SHP77 (cell line): Measurements from ENCODE around the gene TIMM44.
"Not testable (repeated sequence)": the region's sequence is repeated elsewhere in the genome, so short reads cannot be mapped to it uniquely, and the experiment has no call there.

Experiments
- DNase-seq, 2 experiments: peaks; one replicate each; lab custom pipeline; 2025; lab: John Stamatoyannopoulos, UW

The TIMM44 gene

DNA sequence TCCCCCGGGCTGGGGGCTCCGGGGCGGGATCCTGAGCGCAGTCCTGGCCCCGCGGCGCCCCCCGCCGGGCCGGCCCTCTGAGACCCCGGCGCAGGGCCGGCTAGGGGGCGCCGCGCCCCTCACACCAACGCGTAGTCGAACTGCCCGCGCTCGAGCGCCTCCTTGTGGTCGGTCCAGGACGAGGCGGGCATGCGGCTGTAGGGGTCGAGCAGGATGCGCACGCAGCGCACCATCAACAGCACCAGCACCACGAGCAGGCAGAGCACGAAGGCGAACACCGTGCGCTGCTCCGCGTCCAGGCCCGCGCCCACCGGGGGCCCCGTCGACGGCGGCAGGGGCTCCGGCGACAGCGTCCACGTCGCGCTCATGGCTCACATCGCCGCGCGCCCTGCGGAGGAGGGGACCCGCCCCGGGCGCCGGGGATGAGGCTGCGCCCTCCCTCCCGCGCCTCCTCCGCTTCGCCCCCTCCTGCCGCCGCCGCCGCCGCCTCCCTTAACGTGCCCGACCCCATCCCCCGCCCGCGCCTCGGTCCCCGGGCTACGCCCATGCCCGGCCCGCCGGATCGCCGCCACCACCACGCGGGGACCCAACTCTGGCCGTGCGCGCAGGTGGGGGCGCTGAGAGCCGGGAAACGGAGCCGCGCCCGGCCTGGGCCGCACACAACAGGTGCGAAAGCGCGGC, 18.2 kb downstream of the TIMM44 start:
- DNase-seq: peak; percentile 53 to 68

- DNase-seq: no peak
Observed at GRCh38 chr19:7924651-7925170, 18.8 kb downstream of the TIMM44 start.

- no peak for DNase-seq
Observed at GRCh38 chr19:7924241-7924640, 19.2 kb downstream of the TIMM44 start.

GRCh38 chr19:7923295-7924191, 19.9 kb downstream of the TIMM44 start:
- no peak for DNase-seq

- no peak for DNase-seq
Observed at GRCh38 chr19:7922836-7923195, 20.6 kb downstream of the TIMM44 start.

GRCh38 chr19:7921967-7922835, 21.3 kb downstream of the TIMM44 start:
- DNase-seq: no peak

GRCh38 chr19:7921302-7921966, 22.0 kb downstream of the TIMM44 start:
- peak in 1 of 2 experiments; percentile 42 for DNase-seq

DNA sequence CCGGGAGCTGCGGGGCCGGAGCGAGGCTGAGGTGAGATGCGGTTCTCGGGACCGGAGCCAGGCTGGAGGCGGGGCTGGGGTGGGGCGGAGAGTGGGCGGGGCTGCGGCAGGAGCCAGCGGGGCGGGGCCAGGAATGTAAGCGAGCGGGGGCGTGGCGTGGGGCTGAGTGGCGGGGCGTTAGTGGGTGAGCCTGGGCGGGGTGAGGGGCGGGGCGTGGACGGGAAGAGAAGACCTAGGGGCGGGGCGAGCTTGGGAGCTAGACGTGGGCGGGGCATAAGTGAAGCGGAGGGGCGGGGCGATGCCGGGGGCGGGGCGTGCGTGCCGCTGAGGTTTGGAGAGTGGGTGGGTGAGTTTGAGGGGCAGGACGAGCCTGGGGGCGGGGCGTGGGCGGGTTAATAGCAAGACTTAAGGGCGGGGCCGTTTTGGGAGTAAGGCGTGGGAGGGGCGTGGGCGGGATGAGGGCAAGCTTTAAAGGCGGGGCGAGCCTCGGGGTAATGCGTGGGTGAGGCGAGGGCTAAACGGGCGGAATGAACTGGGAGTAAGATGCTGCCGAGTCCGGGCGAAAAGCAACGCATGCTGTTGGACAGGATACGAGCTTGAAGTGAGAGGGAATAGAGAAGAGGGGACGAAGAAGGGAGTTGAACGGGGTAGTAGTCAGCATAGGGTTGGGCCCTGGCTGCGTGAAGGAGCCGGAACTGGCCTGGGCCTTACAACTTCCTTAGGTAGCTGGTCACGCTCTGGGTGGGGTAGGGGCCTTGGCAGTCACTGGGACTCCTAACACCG, 22.8 kb downstream of the TIMM44 start:
- peak; percentile 92 to 98 for DNase-seq

GRCh38 chr19:7919610-7920518, 23.6 kb downstream of the TIMM44 start, which contains the start of gene SNAPC2:
Gene SNAPC2, plus strand, starts transcription at chr19:7920338. Its CDS starts 29 bp downstream, at chr19:7920367.
- DNase-seq: peak; percentile 90 to 93

- peak in 1 of 2 experiments; percentile 21 for DNase-seq
Observed at GRCh38 chr19:7918615-7919421, 24.6 kb downstream of the TIMM44 start.

- not testable (repeated sequence) for DNase-seq
Observed at GRCh38 chr19:7918062-7918614, 25.3 kb downstream of the TIMM44 start.

DNA sequence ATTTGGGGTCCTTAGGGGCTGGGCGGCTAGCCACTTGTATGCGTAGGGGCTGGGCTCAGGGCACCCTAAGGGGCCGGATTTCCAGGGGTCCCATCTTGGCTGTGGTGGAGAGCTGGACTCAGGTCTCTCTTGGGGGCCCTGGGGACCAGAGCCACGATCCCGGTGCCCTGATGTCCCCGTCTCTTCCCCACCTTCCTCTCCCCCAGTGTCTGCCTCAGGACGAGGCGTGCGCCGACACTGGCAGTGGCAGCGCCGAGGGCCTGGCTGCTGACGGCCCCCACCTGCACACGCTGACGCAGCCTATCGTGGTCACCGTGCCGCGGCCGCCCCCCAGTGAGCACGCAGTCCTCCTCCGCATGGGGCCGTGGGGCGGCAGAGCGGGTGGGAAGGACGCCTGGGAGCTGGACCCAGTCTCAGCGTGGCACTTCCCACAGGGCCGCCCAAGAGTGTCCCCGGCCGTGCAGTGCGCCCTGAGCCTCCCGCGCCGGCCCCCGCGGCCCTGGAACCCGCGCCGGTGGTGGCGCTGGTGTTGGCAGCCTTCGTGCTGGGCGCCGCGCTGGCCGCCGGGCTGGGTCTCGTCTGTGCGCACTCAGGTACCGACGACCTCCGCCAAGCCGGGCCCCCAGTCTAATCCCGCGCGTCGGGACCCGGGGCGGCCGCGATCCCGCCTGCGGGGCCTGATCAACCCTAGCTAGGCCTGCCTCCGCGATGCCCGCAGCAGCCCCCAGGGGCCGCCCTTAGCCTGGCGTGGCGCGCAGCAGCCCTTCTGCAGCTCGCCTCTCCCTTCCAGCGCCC, 26.0 kb downstream of the TIMM44 start:
- DNase-seq: peak; percentile 45 to 69

DNA sequence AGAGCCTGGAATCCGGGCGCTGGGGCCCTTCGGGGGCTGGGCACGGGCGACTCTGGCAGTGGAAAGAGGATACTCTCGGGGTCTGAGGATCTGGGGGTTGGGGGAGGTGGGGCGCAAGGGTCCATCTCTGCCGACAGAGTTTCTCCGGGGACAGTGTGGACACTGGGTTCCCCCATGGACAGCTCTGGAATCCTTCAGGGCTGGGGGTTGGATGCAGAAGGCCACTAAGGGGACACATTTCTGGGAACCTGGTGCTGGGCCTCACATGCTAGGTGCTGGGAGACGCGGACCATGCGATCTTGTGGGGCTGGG, 26.6 kb downstream of the TIMM44 start:
- no peak for DNase-seq

DNA sequence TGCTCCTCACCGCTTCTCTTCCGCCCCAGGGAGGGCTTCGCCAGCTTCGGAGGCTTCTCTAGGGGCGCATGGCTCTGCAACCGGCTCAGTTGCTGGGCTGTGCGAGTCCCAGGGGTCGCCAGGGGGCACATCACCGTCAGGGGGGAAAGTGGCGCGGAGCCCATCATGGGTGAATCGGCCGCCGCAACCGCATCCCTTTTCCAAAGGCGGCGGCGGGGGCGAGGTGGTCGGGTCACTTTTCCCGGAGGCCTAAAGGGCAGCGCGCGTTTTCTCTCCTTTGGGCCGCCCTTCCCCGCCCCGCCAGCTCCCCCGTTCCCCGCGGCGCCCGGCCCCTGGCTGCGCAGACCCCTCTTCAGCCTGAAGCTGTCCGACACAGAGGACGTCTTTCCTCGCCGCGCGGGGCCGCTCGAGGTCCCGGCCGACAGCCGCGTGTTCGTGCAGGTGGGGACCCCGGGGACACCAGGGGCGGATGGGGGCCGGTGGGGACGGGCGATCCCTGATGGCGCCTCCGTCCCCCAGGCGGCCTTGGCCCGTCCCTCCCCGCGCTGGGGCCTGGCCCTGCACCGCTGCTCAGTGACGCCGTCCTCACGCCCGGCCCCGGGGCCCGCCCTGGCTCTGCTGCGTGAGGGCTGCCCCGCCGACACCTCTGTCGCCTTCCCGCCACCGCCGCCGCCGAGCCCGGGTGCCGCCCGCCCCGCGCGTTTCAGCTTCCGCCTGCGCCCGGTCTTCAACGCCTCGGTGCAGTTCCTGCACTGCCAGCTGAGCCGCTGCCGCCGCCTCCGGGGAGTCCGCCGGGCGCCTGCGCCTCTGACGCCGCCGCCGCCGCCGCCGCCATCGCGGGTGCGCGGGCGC, 27.1 kb downstream of the TIMM44 start:
- DNase-seq: peak in 1 of 2 experiments; percentile 34

DNA sequence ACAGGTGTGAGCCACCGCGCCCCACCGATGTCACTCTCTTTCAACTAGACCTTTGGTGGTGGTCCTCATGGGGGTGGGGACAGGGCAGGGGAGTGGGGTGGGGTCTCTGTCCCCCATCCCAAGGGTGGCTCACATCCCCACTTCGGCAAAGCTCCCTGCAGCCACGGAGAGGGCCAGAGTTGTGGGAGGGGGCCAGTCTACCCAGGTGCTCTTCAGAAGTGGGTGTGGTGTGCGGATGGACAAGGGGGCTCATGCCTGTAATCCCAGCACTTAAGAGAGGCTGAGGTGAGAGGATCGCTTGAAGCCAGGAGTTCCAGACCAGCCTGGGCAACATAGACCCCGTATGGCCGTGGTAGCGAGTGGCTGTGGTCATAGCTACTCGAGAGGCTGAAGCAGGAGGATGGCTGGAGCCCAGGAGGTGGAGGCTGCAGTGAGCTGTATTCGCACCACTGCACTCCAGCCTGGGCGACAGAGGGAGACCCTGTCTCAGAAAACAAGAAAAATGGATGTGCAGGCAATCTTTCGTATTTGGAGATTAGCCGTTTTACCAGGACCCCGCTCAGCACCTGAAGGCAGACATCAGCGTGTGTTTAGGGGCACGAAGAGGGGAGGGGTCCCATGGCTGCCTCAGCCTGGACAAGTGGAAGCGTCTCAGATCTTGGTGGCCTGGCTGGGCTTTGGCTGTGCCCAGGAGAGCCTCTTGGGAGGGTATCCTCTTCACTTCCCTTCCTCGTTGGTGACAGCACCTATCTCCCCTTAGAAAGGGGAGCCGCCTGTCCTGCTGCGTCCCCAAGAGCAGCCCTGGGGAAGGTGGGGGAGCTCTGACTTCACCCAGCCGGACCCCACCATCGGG, 28.0 kb downstream of the TIMM44 start:
- no peak for DNase-seq

GRCh38 chr19:7914598-7915045, 28.8 kb downstream of the TIMM44 start, which contains the start of gene TGFBR3L:
Gene TGFBR3L, plus strand, starts transcription at chr19:7914830.
- DNase-seq: no peak
